ENCODE results near the gene CFAP46. TPM values are rescaled to one million over a fixed set of nuclear protein-coding genes. Genes with fewer than 3 reads are reported as not detected.

CFAP46 gene
- total and polyA plus RNA-seq, 2 donors (not counting 1 experiment from before 2014, with no cell fraction given), result 0.07 TPM; not detected in 1

GRCh38 chr10:132961787-132962622, 19.6 kb upstream of the CFAP46 start:
- DNase-seq, result peak; percentile 68
- H4K20me1 ChIP-seq (ENCODE audit: control insufficient read depth, insufficient read depth, low read length, poor library complexity, severe bottlenecking), result no peaks in the 10 kb centered on the region
- intact Hi-C loops (cut with micrococcal nuclease), result loop anchor here (1.0 kb wide), 2 partner anchors 22 to 47 kb away; no protein-coding TSS in a partner anchor
- H3K9me3 Mint-ChIP-seq (ENCODE audit: insufficient read depth), result no peaks in the 10 kb centered on the region
- TF ChIP-seq CTCF (IDR thresholded peaks at IDR 0.05) (no peak), EZH2 (IDR thresholded peaks at IDR 0.05; ENCODE audit: borderline replicate concordance, insufficient read depth, low read depth, low read length, poor library complexity, severe bottlenecking) (no peak)
- H3K36me3 ChIP-seq (replicated peaks in 1 of 2; ENCODE audit: control extremely low read depth in 1 of 2, control insufficient read depth in 1 of 2, extremely low read depth in 1 of 2, insufficient read depth in 2 of 2, low read length in 1 of 2), result no peaks in the 10 kb centered on the region
- ChIA-PET POLR2A (no interaction called here), CTCF (interaction anchor here (1.0 to 1.4 kb wide), 3 partner anchors 22 to 58 kb away, joined by 3 to 4 read pairs (median 3); no protein-coding TSS in a partner anchor)
- peak overlapping the region; percentile 91 for H2AFZ ChIP-seq (ENCODE audit: insufficient read depth, low read depth, low read length, poor library complexity, severe bottlenecking)
- H3K4me1 ChIP-seq (ENCODE audit: control insufficient read depth in 2 of 2, insufficient read depth in 2 of 2, low read length in 2 of 2), result peaks cover 5 to 9% of the 10 kb centered on the region in 2 donors
- H3K27ac Mint-ChIP-seq, result no peak overlapping the region
- peaks cover 22% of the 10 kb centered on the region for H3K4me1 Mint-ChIP-seq
- peaks cover 0 to 3% (median 0%) of the 10 kb centered on the region in 3 donors for H3K9me3 ChIP-seq (ENCODE audit: control extremely low read depth in 1 of 3, control insufficient read depth in 2 of 3, insufficient read depth in 1 of 3, low read length in 2 of 3)
- peak overlapping the region; percentile 89 for H3K4me2 ChIP-seq (replicated peaks; ENCODE audit: low read depth, low read length, poor library complexity, severe bottlenecking)
- H3K27me3 ChIP-seq (replicated peaks in 1 of 4; ENCODE audit: control extremely low read depth in 1 of 4, control insufficient read depth in 3 of 4, insufficient read depth in 4 of 4, low read length in 3 of 4), result no peaks in the 10 kb centered on the region
- peak overlapping the region; percentile 19 to 91 (median 63) for H3K4me3 ChIP-seq (ENCODE audit: control extremely low read depth in 1 of 5, extremely low read depth in 1 of 5, insufficient read depth in 1 of 5, low read depth in 2 of 5, low read length in 4 of 5)
- peak overlapping the region; percentile 84 for H3K9ac ChIP-seq (ENCODE audit: low read length)
- peaks cover 24% of the 10 kb centered on the region for H3K27me3 Mint-ChIP-seq
- peak; percentile 70 for ATAC-seq (ENCODE audit: low read depth)
- peak overlapping the region in 1 of 2 donors; percentile 50 for H3K27ac ChIP-seq (ENCODE audit: low read length in 2 of 2)
- H3K79me2 ChIP-seq (ENCODE audit: control insufficient read depth, insufficient read depth, low read length), result no peaks in the 10 kb centered on the region
- 14% methylated on average over 35 of the region's 41 CpGs for WGBS (ENCODE audit: insufficient coverage)
- H3K4me3 Mint-ChIP-seq, result peak overlapping the region; percentile 95

GRCh38 chr10:132961420-132961786, 19.0 kb upstream of the CFAP46 start:
- intact Hi-C loops (cut with micrococcal nuclease), result no loop called here
- 88% methylated on average over 4 of the region's 8 CpGs for WGBS (ENCODE audit: insufficient coverage)

More at GRCh38 chr10:132961420-132961786, 19.0 kb upstream of the CFAP46 start:
- Histone ChIP-seq H3K27me3 (replicated peaks in 1 of 4; ENCODE audit: control extremely low read depth in 1 of 4, control insufficient read depth in 3 of 4, insufficient read depth in 4 of 4, low read length in 3 of 4) (no peaks in the 10 kb centered on the region), H3K79me2 (ENCODE audit: control insufficient read depth, insufficient read depth, low read length) (no peaks in the 10 kb centered on the region), H3K4me3 (ENCODE audit: control extremely low read depth in 1 of 5, extremely low read depth in 1 of 5, insufficient read depth in 1 of 5, low read depth in 2 of 5, low read length in 4 of 5) (no peak overlapping the region), H3K27ac (ENCODE audit: low read length in 2 of 2) (no peak overlapping the region), H3K9ac (ENCODE audit: low read length) (no peak overlapping the region), H3K36me3 (replicated peaks in 1 of 2; ENCODE audit: control extremely low read depth in 1 of 2, control insufficient read depth in 1 of 2, extremely low read depth in 1 of 2, insufficient read depth in 2 of 2, low read length in 1 of 2) (no peaks in the 10 kb centered on the region), H3K4me2 (replicated peaks; ENCODE audit: low read depth, low read length, poor library complexity, severe bottlenecking) (peak overlapping the region; percentile 89), H2AFZ (ENCODE audit: insufficient read depth, low read depth, low read length, poor library complexity, severe bottlenecking) (peak overlapping the region; percentile 91), H3K4me1 (ENCODE audit: control insufficient read depth in 2 of 2, insufficient read depth in 2 of 2, low read length in 2 of 2) (peaks cover 5 to 9% of the 10 kb centered on the region in 2 donors), H3K9me3 (ENCODE audit: control extremely low read depth in 1 of 3, control insufficient read depth in 2 of 3, insufficient read depth in 1 of 3, low read length in 2 of 3) (peaks cover 0 to 3% (median 0%) of the 10 kb centered on the region in 3 donors), H4K20me1 (ENCODE audit: control insufficient read depth, insufficient read depth, low read length, poor library complexity, severe bottlenecking) (no peaks in the 10 kb centered on the region)
- Mint-ChIP-seq H3K27ac (no peak overlapping the region), H3K4me1 (peaks cover 22% of the 10 kb centered on the region), H3K27me3 (peaks cover 22% of the 10 kb centered on the region), H3K9me3 (ENCODE audit: insufficient read depth) (no peaks in the 10 kb centered on the region), H3K4me3 (peak overlapping the region; percentile 16)
- TF ChIP-seq EZH2 (IDR thresholded peaks at IDR 0.05; ENCODE audit: borderline replicate concordance, insufficient read depth, low read depth, low read length, poor library complexity, severe bottlenecking) (no peak), CTCF (IDR thresholded peaks at IDR 0.05) (no peak)
- ChIA-PET CTCF (interaction anchor here (1.0 kb wide), 1 partner anchor 21 kb away, joined by 3 read pairs; no protein-coding TSS in a partner anchor), POLR2A (no interaction called here)
- DNase-seq (no peak), ATAC-seq (ENCODE audit: low read depth) (no peak)
